ENCODE measurements around the gene CBFA2T3.
"Not testable (repeated sequence)": the region's sequence is repeated elsewhere in the genome, so short reads cannot be mapped to it uniquely, and the experiment has no call there.

Gene CBFA2T3

GRCh38 chr16:88920618-88921590, 56.1 kb downstream of the CBFA2T3 start:
- DNase-seq: peak; percentile 61

GRCh38 chr16:88919936-88920335, 57.1 kb downstream of the CBFA2T3 start:
- no peak for DNase-seq

DNA sequence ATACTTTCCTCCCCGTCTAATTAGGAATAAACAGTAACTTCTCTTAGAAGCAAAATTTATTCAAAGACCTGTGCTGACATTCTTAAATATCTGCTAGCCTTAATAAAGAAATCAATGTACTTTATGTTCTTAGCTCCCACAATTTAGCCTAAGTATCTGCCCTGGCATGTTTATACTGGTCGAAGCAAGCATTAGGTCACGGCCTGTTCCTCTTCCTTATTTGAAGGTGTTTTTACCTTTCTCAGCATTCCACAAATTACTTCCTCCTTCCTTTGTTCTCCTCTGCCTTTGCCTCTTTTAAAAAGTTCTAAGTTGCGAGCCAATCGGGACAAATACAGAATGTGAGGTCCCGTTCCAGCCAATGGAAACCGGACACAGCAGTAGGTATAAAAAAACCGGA, 58.1 kb downstream of the CBFA2T3 start:
- not testable (repeated sequence) for DNase-seq

DNA sequence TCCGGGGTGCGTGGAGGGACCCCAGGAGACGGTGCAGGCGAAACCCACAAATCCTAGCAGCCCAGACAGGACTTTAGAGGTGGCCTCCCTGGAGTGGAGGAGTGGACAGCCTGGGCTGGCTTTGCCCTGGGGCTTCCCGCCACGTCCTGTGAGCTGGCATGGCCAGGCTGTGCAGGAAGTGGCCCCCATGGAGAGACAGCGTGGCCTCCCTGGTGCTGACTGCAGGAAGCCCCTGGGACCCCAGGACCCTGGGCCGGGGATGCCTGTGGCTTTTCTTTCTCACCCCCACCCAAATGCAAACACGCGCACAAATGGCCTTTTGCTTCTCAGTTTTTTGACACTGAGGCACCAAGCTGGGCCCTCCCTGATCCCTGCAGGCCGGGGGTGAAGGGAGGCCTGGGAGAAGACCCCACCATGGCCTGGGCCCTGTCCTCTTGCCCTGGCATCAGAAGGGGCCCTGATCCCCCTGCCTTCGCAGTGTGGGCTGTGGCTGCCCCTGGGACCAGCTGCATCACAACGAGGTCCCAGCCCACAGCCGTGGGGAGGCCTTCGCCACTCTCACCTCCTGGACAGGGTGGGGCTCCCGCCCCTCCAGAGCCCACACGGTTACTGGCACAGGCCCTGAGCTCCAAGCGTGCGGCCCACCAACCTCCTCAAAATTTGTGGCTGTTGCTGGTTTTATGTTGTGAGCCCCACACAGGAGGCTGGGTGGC, 58.9 kb downstream of the CBFA2T3 start:
- DNase-seq: no peak

GRCh38 chr16:88917146-88917914, 59.7 kb downstream of the CBFA2T3 start:
- DNase-seq: no peak

DNA sequence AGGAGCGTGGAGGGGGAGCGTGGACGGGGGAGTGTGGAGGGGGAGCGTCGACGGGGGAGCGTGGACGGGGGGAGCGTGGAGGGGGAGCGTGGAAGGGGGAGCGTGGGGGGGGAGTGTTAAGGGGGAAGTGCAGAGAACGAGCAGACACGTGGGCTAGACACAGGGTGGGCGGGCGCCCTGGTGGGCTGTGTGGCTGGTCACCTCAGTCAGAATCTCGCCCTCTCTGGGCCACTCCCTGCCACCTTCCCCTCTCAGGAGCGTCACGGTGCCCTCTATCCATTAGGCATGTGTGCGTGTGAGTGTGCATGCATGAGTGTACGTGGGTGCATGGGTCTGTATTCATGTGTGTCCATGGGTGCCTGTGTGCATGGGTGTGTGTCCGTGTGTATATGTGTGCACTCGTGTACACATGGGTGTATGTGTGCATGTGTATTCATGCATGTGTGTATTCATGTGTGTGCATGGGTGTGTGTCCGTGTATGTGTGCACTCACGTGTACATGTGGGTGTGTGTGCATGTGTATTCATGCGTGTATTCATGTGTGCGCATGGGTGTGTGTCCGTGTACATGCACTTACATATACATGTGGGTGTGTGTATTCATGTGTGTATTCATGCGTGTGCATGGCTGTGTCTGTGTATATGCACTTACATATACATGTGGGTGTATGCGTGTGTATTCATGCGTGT, 61.2 kb downstream of the CBFA2T3 start:
- DNase-seq: no peak

- DNase-seq: peak; percentile 84
These were observed 62.1 kb downstream of the CBFA2T3 start for GRCh38 chr16:88914750-88915368.

- no peak for DNase-seq
These were observed 63.1 kb downstream of the CBFA2T3 start for GRCh38 chr16:88913870-88914269.

GRCh38 chr16:88913001-88913612, 63.9 kb downstream of the CBFA2T3 start:
- no peak for DNase-seq

- no peak for DNase-seq
These were observed 64.5 kb downstream of the CBFA2T3 start for GRCh38 chr16:88912556-88912955.

- DNase-seq: no peak
These were observed 65.1 kb downstream of the CBFA2T3 start for GRCh38 chr16:88911946-88912310.

DNA sequence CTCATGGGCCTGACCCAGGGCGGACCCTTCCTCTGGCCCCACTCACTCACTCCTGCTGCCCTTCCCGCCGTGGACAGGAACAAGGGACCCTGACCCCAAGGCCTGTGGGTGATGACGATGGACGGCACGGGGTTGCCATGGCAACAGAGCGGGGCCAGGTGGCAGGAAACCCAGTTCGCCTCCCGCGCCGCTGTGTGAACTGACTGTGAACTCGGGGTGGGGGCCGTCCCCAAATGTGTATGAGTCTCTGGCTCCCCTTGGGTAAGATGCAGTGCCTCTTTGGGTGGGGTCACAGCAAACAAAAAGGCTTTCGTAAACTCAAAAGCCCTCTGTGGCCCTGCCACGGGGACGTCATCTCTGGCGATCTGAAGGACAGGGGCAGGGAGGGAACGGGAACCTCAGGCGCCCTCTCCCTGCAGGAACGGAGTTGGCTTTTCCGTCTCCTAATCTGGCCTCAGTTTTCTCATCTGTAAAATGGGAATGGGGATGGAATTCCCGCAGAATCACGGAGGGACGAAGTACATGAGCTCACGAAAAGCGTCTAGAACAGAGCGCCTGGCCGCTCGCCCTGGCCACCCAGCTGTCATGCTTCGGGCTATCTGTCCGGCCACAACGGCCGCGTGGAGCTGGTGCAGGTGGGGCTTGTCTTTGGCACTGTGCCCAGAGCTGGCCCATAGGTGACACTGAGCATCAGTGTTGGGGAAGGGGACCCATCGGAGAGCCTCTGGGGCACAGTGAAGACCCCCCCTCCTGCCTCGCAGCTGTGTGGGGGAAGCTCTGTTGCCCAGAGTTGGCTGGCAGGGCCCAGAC, 65.7 kb downstream of the CBFA2T3 start:
- no peak for DNase-seq

- DNase-seq: no peak
These were observed 66.5 kb downstream of the CBFA2T3 start for GRCh38 chr16:88910284-88911135.

DNA sequence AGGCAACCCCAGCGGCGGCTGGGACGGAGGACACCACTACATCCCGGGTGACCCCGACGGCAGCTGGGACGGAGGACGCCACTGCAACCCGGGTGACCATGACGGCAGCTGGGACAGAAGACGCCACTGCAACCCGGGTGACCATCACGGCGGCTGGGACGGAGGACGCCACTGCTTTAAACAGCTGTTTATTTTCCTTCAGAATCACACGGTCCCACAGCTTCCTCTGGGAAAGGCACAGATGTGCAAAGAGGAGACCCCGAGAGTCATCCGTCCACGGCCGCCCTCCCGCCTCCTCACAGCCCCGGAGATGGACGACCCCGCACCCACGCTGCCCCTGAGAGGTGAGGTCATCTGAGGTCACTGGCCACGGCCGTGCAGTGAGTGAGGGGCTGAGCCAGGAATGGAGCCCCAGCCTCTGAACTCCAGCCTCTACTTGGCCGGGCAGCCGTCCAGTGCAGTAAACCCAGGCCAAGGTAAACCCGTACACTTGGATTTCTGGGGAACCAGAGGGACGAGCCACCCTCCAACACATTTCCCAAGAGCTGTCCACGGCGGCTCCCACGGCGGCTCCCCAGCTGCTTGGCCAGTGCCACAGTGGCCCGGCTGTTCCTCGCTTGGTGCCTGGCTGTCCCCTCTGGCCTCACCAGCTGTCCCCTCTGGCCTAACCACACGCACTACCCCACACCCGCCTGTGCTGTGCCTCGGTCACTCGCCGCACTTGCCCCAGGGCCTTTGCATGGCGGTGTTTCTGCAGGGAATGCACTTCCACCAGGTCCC, 67.4 kb downstream of the CBFA2T3 start:
- no peak for DNase-seq

DNA sequence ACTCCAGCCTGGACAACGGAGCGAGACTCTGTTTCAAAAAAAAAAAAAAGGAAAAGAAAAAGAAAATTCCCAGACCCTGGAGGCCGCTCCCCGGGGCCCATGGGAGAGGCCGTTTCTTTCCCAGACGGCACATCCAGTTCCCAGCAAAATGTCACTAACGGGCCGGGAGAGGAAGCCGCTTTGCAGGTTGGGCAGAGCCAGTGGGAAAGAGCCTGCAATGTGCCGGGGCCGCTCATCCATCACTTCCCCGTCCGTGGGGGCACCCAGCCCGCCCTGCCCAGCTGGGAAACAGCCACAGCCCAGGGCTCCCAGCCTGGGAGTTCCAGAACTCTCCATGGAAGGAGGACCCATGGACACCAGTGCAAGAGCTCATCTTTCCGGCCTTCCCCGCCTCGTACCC, 68.7 kb downstream of the CBFA2T3 start:
- DNase-seq: no peak

- no peak for DNase-seq
These were observed 69.2 kb downstream of the CBFA2T3 start for GRCh38 chr16:88907768-88908167.

DNA sequence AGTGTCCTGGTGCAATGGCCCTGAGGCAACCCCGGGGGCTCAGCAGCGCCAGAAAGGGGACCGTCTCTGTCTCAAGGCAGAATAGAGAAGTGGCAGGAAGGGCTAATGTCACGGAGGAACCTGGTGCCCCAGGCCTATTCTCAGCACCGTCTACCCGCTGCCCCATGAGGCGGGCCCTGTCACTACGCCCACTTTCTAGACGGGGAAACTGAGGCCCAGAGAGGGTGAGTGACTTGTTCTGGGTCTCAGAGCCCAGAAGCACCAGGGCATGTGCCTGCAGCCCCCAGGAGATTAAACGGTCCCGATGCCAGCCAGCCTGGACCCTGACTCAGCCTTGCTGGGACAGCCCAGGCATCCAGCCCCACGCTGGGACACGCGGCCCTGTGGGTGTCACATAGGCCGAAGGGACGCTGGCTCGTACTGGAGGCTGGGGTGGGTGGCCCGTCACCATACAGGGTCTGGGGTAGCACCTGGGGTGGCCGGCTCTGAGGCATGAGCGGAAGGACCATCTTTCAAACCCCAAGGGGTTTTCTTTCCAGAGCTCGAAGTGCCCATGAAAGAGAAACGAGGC, 70.4 kb downstream of the CBFA2T3 start:
- no peak for DNase-seq

DNA sequence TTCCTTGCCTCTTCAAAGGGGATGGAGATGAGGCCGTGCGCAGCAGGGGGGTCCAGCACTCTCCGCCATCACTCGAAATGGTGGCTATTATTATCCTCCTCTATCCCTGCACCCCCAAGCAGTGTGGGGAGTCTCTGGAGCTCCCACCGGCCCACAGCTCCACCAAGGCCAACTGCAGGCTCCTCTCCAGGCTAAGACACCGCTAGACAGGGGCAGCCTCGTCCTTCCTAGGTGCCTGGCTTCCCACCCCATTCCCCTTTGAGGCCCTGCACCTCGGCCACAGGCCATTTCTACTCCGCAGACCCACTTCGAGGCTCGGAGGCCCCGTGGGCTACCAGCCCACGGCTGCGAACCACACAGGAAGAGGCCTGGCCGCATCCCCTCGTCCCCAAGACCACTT, 71.0 kb downstream of the CBFA2T3 start:
- DNase-seq: no peak

All from fibroblast of skin of abdomen (primary cell).